ENCODE data around the gene DHDH.

DNA sequence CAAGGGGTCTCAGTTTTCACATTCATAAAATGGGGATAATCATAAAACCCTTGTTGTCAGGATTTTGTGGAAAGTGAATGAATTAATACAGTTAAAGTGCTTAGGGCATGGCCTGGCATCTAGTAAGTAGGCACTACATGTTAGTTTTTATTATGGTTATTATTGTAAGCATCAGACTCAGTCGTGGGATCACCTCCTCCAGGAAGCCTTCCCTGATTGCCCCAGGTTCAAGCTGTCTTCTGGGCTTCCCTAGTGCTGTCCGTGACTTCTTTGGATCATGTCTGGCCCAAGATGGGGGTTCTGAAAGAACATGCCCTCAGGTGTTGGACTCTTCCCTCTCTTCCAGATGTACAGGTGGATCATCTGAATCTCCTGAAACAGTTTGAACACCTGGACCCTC lies 22.7 kb upstream of the DHDH start:
- TF ChIP-seq POLR2A (IDR thresholded peaks at IDR 0.05; ENCODE audit: low read depth, low read length) (no peak), TAF1 (IDR thresholded peaks at IDR 0.05; ENCODE audit: borderline replicate concordance, low read depth, low read length) (no peak), POLR2AphosphoS5 (IDR thresholded peaks at IDR 0.05; ENCODE audit: low read depth, low read length) (no peak)

All from GM12892 (cell line).